Measurements from ENCODE around the gene LST1.
A peak's percentile ranks its signal among the peaks of the same experiment; 100 is the strongest.

LST1 gene

DNA sequence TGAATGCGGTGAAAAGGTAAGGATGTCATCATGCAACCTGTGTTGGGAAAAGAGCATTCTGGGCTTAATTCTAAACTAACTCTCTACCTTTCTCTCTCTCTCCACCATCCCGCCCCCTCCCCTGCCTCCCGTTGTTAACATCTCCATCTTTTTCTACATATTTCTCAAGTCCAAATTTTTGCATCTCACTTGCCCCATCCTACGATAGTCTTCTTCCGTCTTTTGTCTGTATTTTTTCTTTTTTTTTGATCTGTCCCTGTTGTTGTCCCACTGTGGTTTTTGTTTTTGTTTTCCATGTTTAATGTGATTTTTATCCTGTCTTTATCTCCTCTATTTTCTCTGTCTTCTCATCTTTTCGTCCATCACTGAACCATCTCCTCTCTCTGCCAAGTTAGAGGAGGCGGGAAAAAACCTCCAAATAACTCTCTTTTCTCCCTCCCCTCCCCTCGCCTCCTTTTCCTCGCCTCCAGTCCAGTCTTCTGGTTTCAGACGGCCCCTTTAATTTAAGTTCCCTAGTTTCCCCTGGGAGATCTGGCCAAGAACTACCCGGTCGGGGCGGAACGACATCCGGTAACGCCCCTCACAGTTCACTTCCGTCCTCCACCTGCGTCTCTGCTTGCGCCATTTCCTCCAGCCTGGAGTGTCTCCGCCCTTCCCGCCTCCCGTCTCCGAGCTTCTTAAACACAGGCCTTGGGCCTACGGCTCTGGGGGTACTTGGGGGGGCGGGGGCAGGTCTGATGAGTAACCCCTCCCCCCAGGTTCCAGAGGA lies 38.9 kb upstream of the LST1 start, which contains the start of gene NFKBIL1:
Gene NFKBIL1 (plus strand): TSS at position 651 of the 769 bp plus-strand sequence. CDS start 87 bp downstream, at position 738.
- Histone ChIP-seq H3K27me3 (ENCODE audit: control insufficient read depth, low read length) (no peaks in the 10 kb centered on the region), H3K4me1 (ENCODE audit: control insufficient read depth, low read length) (peaks cover 66% of the 10 kb centered on the region), H3K9me3 (ENCODE audit: control insufficient read depth, insufficient read depth, low read length) (no peaks in the 10 kb centered on the region), H3K4me3 (ENCODE audit: low read length) (peak within 1 kb of the TSS; percentile 81), H3K27ac (ENCODE audit: low read depth, low read length) (peak within 1 kb of the TSS; percentile 65), H3K36me3 (ENCODE audit: control insufficient read depth, low read length) (peaks cover 26% of the 10 kb centered on the region), H3K79me2 (ENCODE audit: control insufficient read depth, low read length) (peaks cover 26% of the 10 kb centered on the region), H3F3A (ENCODE audit: control insufficient read depth, insufficient read depth) (peaks cover 22% of the 10 kb centered on the region), H4K20me1 (ENCODE audit: control insufficient read depth, insufficient read depth, low read depth, low read length) (no peaks in the 10 kb centered on the region), H3K4me2 (ENCODE audit: low read length) (peak within 1 kb of the TSS; percentile 95), H3K9me2 (replicated peaks; ENCODE audit: control insufficient read depth, low read length) (no peaks in the 10 kb centered on the region)
- no peak for TF ChIP-seq EZH2phosphoT487 (IDR thresholded peaks at IDR 0.05; ENCODE audit: borderline replicate concordance, low read length)
- TF ChIP-seq, protein P1, sequence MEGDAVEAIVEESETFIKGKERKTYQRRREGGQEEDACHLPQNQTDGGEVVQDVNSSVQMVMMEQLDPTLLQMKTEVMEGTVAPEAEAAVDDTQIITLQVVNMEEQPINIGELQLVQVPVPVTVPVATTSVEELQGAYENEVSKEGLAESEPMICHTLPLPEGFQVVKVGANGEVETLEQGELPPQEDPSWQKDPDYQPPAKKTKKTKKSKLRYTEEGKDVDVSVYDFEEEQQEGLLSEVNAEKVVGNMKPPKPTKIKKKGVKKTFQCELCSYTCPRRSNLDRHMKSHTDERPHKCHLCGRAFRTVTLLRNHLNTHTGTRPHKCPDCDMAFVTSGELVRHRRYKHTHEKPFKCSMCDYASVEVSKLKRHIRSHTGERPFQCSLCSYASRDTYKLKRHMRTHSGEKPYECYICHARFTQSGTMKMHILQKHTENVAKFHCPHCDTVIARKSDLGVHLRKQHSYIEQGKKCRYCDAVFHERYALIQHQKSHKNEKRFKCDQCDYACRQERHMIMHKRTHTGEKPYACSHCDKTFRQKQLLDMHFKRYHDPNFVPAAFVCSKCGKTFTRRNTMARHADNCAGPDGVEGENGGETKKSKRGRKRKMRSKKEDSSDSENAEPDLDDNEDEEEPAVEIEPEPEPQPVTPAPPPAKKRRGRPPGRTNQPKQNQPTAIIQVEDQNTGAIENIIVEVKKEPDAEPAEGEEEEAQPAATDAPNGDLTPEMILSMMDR (IDR thresholded peaks at IDR 0.05; ENCODE audit: low read depth, low read length, poor library complexity, severe bottlenecking), result peak; percentile 8

DNA sequence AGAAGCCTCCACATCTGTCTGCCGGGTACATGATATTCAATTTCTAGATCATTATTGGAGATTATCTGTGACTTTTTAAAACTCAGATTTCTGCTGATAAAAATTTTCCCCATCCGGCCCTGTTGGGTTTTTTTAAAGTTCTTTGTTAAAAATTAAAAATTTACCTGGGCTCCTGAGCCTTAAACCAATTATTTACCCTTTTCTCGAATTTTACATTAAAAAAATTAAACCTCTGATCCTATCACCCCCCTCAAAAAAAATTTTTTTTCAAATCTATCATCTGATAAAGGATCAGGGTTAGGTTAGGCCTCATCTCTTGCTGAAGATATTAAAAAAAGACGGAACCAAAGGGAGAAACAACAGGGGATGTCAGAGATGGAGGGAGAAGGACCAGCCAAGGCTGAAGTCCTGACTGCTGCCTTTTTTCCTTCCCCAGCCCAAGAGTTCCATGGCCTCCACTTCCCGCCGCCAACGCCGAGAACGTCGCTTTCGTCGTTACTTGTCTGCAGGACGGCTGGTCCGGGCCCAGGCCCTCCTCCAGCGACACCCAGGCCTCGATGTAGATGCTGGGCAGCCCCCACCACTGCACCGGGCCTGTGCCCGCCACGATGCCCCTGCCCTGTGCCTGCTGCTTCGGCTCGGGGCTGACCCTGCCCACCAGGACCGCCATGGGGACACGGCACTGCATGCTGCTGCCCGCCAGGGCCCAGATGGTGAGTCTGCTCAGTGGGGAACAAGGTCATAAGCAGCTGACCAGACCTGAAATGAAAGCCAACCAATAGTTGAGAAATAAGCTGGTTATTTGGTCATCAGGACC lies 38.1 kb upstream of the LST1 start:
- peaks cover 18% of the 10 kb centered on the region for H3K36me3 ChIP-seq (ENCODE audit: control insufficient read depth, low read length)
- no peaks in the 10 kb centered on the region for H3K9me3 ChIP-seq (ENCODE audit: control insufficient read depth, insufficient read depth, low read length)
- peak overlapping the region; percentile 81 for H3K4me3 ChIP-seq (ENCODE audit: low read length)
- H3K9me2 ChIP-seq (replicated peaks; ENCODE audit: control insufficient read depth, low read length), result no peaks in the 10 kb centered on the region
- H3K4me1 ChIP-seq (ENCODE audit: control insufficient read depth, low read length), result peaks cover 62% of the 10 kb centered on the region
- H3K79me2 ChIP-seq (ENCODE audit: control insufficient read depth, low read length), result peaks cover 18% of the 10 kb centered on the region
- H3F3A ChIP-seq (ENCODE audit: control insufficient read depth, insufficient read depth), result peaks cover 22% of the 10 kb centered on the region
- H3K27ac ChIP-seq (ENCODE audit: low read depth, low read length), result peak overlapping the region; percentile 65
- peak overlapping the region; percentile 95 for H3K4me2 ChIP-seq (ENCODE audit: low read length)
- H3K27me3 ChIP-seq (ENCODE audit: control insufficient read depth, low read length), result no peaks in the 10 kb centered on the region
- no peaks in the 10 kb centered on the region for H4K20me1 ChIP-seq (ENCODE audit: control insufficient read depth, insufficient read depth, low read depth, low read length)
- TF ChIP-seq EZH2phosphoT487 (IDR thresholded peaks at IDR 0.05; ENCODE audit: borderline replicate concordance, low read length), result no peak
- TF ChIP-seq, protein P1 (IDR thresholded peaks at IDR 0.05; ENCODE audit: low read depth, low read length, poor library complexity, severe bottlenecking), result no peak

DNA sequence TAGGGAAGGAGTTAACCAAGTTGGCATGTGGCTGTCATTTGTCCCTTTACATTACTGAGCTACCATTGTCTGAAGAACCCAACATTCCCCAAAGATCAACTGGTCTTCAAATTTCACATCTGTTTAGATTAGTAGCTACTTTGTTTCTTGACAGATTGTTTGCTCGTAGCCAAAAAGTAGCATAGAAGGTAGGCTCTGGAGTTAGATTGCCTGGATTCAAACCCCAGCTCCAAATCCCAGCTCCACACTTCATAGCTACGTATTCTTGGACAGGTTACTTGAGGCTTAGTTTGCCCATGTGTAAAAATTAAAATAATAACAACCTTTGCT lies 37.6 kb upstream of the LST1 start:
- H3K27ac ChIP-seq (ENCODE audit: low read depth, low read length), result no peak overlapping the region
- no peaks in the 10 kb centered on the region for H3K9me2 ChIP-seq (replicated peaks; ENCODE audit: control insufficient read depth, low read length)
- H3K4me2 ChIP-seq (ENCODE audit: low read length), result peak overlapping the region; percentile 95
- peaks cover 19% of the 10 kb centered on the region for H3F3A ChIP-seq (ENCODE audit: control insufficient read depth, insufficient read depth)
- peak overlapping the region; percentile 81 for H3K4me3 ChIP-seq (ENCODE audit: low read length)
- H3K9me3 ChIP-seq (ENCODE audit: control insufficient read depth, insufficient read depth, low read length), result no peaks in the 10 kb centered on the region
- peaks cover 56% of the 10 kb centered on the region for H3K4me1 ChIP-seq (ENCODE audit: control insufficient read depth, low read length)
- peaks cover 15% of the 10 kb centered on the region for H3K36me3 ChIP-seq (ENCODE audit: control insufficient read depth, low read length)
- H3K27me3 ChIP-seq (ENCODE audit: control insufficient read depth, low read length), result no peaks in the 10 kb centered on the region
- H4K20me1 ChIP-seq (ENCODE audit: control insufficient read depth, insufficient read depth, low read depth, low read length), result no peaks in the 10 kb centered on the region
- TF ChIP-seq EZH2phosphoT487 (IDR thresholded peaks at IDR 0.05; ENCODE audit: borderline replicate concordance, low read length), result no peak
- TF ChIP-seq, protein P1 (IDR thresholded peaks at IDR 0.05; ENCODE audit: low read depth, low read length, poor library complexity, severe bottlenecking), result no peak
- H3K79me2 ChIP-seq (ENCODE audit: control insufficient read depth, low read length), result peaks cover 12% of the 10 kb centered on the region
